Muscle layer of colon (tissue), 2 donors: Measurements from ENCODE around the gene CDV3.

Experiments used
- H3K27ac ChIP-seq: one replicate; pipeline ENCODE4 v1.7.0; 2013; ENCODE audit warnings: low read depth, mild to moderate bottlenecking, low read length, moderate library complexity
- H3K27me3 ChIP-seq, 2 donors: one replicate each; pipeline ENCODE4 v1.7.0; 2013; ENCODE audit warnings: low read length in 2 of 2, mild to moderate bottlenecking in 2 of 2; ENCODE audit not compliant: insufficient read depth in 2 of 2, control insufficient read depth in 1 of 2
- H3K36me3 ChIP-seq: one replicate; pipeline ENCODE4 v1.7.0; 2013; ENCODE audit warnings: mild to moderate bottlenecking, low read length; ENCODE audit not compliant: insufficient read depth
- H3K4me1 ChIP-seq: one replicate; pipeline ENCODE4 v1.7.0; 2013; ENCODE audit warnings: mild to moderate bottlenecking, low read length; ENCODE audit not compliant: insufficient read depth
- H3K4me3 ChIP-seq, 2 donors: one replicate each; pipeline ENCODE4 v1.7.0; 2013; ENCODE audit warnings: low read length in 2 of 2, low read depth in 1 of 2, mild to moderate bottlenecking in 1 of 2, moderate library complexity in 1 of 2
- H3K9ac ChIP-seq: one replicate; pipeline ENCODE4 v1.7.0; 2013; ENCODE audit warnings: low read length
- H3K9me3 ChIP-seq: one replicate; pipeline ENCODE4 v1.7.0; 2013; ENCODE audit warnings: mild to moderate bottlenecking, low read length
- donor health status: abdominal sarcoma.
- donor health status: Adenocarcinoma of cecum.

CDV3 gene

GRCh38 chr3:133570139-133570936 is 3.1 kb upstream of the CDV3 start:
- H3K36me3 ChIP-seq = no peaks in the 10 kb centered on the region
- H3K4me1 ChIP-seq = peaks cover 19% of the 10 kb centered on the region
- H3K4me3 ChIP-seq = no peak overlapping the region
- peak overlapping the region; percentile 7 for H3K27ac ChIP-seq
- no peaks in the 10 kb centered on the region for H3K9me3 ChIP-seq
- H3K27me3 ChIP-seq = no peaks in the 10 kb centered on the region
- no peak overlapping the region for H3K9ac ChIP-seq

GRCh38 chr3:133570937-133571320 is 2.6 kb upstream of the CDV3 start:
- H3K27me3 ChIP-seq = no peaks in the 10 kb centered on the region
- H3K4me3 ChIP-seq = no peak overlapping the region
- no peak overlapping the region for H3K27ac ChIP-seq
- H3K36me3 ChIP-seq = no peaks in the 10 kb centered on the region
- H3K4me1 ChIP-seq = peaks cover 25% of the 10 kb centered on the region
- no peaks in the 10 kb centered on the region for H3K9me3 ChIP-seq
- no peak overlapping the region for H3K9ac ChIP-seq

GRCh38 chr3:133572158-133573053 is 1.1 kb upstream of the CDV3 start:
- peaks cover 5% of the 10 kb centered on the region for H3K36me3 ChIP-seq
- H3K27ac ChIP-seq = peak overlapping the region; percentile 35
- H3K9me3 ChIP-seq = no peaks in the 10 kb centered on the region
- peaks cover 32% of the 10 kb centered on the region for H3K4me1 ChIP-seq
- peak overlapping the region; percentile 71 for H3K9ac ChIP-seq
- H3K27me3 ChIP-seq = no peaks in the 10 kb centered on the region
- peak overlapping the region; percentile 25 to 80 for H3K4me3 ChIP-seq

- Histone ChIP-seq H3K9ac (peak overlapping the region; percentile 71), H3K36me3 (peaks cover 12% of the 10 kb centered on the region), H3K4me3 (peak overlapping the region; percentile 62 to 80), H3K9me3 (no peaks in the 10 kb centered on the region), H3K27me3 (no peaks in the 10 kb centered on the region), H3K4me1 (peaks cover 40% of the 10 kb centered on the region), H3K27ac (peak overlapping the region; percentile 35)
Measured at GRCh38 chr3:133573054-133573628, 345 bp upstream of the CDV3 start.

GRCh38 chr3:133574260-133574881 is 885 bp downstream of the CDV3 start:
- peak overlapping the region; percentile 65 to 84 for H3K4me3 ChIP-seq
- H3K9me3 ChIP-seq = no peaks in the 10 kb centered on the region
- H3K27me3 ChIP-seq = no peaks in the 10 kb centered on the region
- peak overlapping the region; percentile 88 for H3K27ac ChIP-seq
- peak overlapping the region; percentile 81 for H3K9ac ChIP-seq
- H3K4me1 ChIP-seq = peaks cover 52% of the 10 kb centered on the region
- peaks cover 22% of the 10 kb centered on the region for H3K36me3 ChIP-seq

- Histone ChIP-seq H3K9me3 (no peaks in the 10 kb centered on the region), H3K36me3 (peaks cover 23% of the 10 kb centered on the region), H3K4me3 (peak overlapping the region; percentile 65 to 84), H3K9ac (peak overlapping the region; percentile 81), H3K4me1 (peaks cover 51% of the 10 kb centered on the region), H3K27ac (peak overlapping the region; percentile 88), H3K27me3 (no peaks in the 10 kb centered on the region)
Measured at GRCh38 chr3:133575086-133575485, 1.6 kb downstream of the CDV3 start.

- peak overlapping the region; percentile 54 for H3K9ac ChIP-seq
- H3K4me3 ChIP-seq = peak overlapping the region in 1 of 2 donors; percentile 28
- peaks cover 23% of the 10 kb centered on the region for H3K36me3 ChIP-seq
- H3K4me1 ChIP-seq = peaks cover 44% of the 10 kb centered on the region
- H3K27me3 ChIP-seq = no peaks in the 10 kb centered on the region
- H3K9me3 ChIP-seq = no peaks in the 10 kb centered on the region
- H3K27ac ChIP-seq = no peak overlapping the region
Measured at GRCh38 chr3:133576169-133576568, 2.7 kb downstream of the CDV3 start.

GRCh38 chr3:133578548-133579191 is 5.2 kb downstream of the CDV3 start:
- no peak overlapping the region for H3K4me3 ChIP-seq

GRCh38 chr3:133583396-133583795 is 9.9 kb downstream of the CDV3 start:
- Histone ChIP-seq H3K9ac (no peak overlapping the region), H3K9me3 (no peaks in the 10 kb centered on the region), H3K27me3 (no peaks in the 10 kb centered on the region), H3K27ac (no peak overlapping the region), H3K4me3 (no peak overlapping the region), H3K4me1 (peaks cover 10% of the 10 kb centered on the region), H3K36me3 (peaks cover 74% of the 10 kb centered on the region)

More at GRCh38 chr3:133578548-133579191, 5.2 kb downstream of the CDV3 start:
- Histone ChIP-seq H3K27me3 (no peaks in the 10 kb centered on the region), H3K4me1 (peaks cover 38% of the 10 kb centered on the region), H3K27ac (no peak overlapping the region), H3K9ac (no peak overlapping the region), H3K36me3 (peaks cover 43% of the 10 kb centered on the region), H3K9me3 (no peaks in the 10 kb centered on the region)

- no peaks in the 10 kb centered on the region for H3K4me1 ChIP-seq
- no peak overlapping the region for H3K27ac ChIP-seq
- H3K9ac ChIP-seq = no peak overlapping the region
- H3K27me3 ChIP-seq = no peaks in the 10 kb centered on the region
- no peaks in the 10 kb centered on the region for H3K9me3 ChIP-seq
- peaks cover 60% of the 10 kb centered on the region for H3K36me3 ChIP-seq
- H3K4me3 ChIP-seq = no peak overlapping the region
Measured at GRCh38 chr3:133588035-133588434, 14.5 kb downstream of the CDV3 start.
